HL-60/S4 treated with phorbol 12-myristate 13-acetate at 8.2 ng/mL for 4 days and 3 days (cell line): ENCODE results near the gene MED27.

ENCODE experiments used
- in situ Hi-C: fragments of 300-500 bp; cut with MboI; formaldehyde crosslinking; loops from 2 replicates; pipeline ENCODE4 v1.15.0; 2022; ENCODE audit warnings: low sequenced_read_pairs

The MED27 gene

DNA sequence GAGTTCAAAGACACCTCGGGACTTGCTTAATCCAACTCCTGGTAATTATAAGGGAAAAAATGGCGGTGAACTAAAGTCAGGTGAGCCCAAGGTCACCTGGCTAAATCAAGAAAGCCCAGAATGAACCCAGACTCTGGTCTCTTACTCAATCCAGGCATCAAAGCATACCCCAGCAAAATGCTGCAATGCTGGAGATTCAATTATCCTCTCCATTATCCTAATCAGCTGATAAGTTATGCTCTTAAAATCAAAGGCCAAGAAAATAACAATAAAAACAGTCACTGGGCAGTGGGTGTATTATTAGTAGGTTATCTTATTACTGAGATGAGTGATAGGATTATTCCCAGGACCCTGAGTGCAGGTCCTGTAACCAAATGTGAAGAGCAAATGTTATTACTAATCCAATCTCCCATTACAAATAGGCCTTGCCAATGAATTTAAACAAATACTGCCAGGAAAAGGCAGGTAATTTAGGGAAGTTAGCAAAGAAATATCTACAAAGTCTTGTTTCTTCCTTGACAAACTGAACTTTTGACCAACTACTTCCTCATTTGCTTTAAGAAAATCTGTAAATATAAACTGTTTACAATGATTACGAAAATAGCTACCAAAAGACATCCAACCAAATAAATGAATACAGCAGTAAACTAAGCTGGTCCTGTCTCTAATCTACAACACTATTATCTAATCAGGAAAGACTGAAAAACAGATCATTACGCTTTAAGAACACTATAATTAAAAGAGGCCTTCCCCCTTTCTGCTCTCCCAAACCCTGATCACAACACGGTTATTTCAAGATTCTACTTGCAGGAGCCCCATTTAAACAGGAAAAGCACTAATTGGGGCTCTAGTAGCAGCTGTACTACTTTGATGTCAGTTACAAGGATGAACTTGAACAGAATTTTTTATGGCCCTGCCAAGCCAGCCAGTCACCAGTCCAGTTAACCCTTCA lies 103.2 kb downstream of the MED27 start:
- in situ Hi-C loops: no loop called here

DNA sequence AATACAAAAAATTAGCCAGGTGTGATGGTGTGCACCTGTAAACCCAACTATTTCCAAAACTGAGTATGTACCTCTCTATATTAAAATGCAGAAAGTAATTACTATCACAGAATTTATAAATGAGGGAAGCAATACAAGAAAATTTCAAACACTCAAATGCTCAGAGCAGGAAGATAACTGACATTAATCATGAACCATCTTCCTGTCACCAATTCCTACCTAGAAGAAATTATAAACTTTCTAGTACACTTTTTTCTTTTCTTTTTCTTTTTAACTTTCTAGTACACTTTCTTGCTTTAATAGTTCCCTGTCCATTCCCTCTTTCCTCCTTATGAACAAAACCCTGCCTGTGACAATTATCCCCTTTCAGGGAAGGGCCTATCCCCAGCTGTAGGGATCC lies 106.8 kb downstream of the MED27 start:
- in situ Hi-C loops: no loop called here

DNA sequence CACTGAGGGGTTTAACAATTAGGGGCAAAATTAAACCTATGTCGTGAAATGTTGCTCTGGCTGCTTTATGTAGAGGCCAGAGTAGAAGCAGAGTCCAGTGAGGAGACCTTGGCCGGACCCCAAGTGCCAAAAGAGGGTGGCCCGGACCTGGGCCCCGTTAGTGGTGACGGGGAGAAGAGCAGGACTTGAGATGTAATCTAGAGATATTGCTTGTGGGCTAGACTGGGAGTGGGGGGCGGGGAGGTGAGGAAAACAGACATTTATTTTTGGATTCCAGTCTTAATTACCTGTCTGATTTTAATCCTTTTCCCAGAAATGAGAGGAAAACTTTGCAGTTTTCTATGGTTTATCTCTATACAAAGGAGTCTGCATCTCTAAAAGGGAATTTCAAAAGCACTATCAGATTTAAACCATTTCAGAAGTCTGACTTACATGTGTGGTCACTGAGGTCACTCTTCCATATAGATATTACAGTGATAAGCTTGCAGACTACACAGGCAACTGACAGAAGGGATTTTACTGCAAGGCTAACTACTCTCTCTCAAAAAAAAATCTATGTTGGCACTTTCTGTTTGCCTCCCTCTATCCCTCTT lies 108.1 kb downstream of the MED27 start:
- in situ Hi-C loops: no loop called here

DNA sequence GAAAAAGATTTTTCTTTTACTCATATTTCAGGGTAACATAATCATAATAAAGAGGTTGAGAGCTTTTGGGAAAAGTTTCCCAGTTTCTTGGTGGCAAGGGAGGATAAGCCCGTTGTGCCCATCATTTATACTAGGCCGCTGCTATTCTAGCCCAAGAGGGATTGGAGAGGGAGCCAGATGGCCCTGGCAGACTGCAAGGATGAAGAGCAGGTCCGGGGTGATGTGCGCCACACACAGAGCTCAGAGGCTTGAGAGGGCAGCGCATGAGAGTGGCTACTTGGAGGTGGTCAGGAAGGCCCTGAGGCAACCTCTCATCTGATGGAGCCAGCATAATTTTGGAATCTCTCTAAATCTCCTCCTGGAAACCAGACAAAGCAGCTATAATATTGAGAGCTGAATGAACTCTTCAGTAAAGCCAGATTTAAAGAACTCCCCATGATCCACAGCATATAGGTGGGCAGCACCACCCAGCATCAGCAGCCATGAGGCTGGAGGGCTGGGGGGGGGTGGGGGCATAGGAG lies 110.1 kb downstream of the MED27 start:
- in situ Hi-C loops: no loop called here

DNA sequence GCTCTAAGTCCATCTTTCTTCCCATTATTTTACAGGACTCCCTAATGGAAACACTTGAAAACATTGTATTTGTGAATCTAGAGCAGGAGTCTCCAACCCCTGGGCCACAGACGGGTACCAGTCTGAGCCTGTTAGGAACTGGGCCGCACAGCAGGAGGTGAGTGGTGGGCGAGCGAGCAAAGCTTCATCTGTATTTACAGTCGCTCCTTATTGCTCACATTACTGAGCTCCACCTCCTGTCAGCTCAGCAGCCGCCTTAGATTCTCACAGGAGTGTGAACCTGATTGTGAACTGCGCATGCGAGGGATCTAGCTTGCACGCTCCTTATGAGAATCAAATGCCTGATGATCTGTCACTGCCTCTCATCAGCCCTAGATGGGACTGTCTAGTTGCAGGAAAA lies 111.0 kb downstream of the MED27 start:
- in situ Hi-C loops: no loop called here

DNA sequence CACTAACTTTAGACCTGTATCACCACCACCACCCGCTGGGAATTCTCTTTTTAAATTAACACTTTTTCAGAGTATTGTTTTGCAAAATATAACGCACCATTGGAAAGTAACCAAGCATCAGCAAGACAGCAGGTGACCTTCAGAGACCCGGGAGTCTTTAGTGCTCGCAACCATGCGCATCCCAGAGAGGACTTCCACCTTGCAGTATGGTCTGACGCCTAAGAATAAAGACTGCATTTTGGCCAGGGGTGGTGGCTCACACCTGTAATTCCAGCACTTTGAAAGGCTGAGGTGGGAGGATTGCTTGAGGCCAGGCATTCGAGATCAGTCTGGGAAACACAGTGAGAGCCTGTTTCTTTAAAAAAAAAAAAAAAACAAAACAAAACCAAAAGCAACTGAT lies 113.8 kb downstream of the MED27 start:
- in situ Hi-C loops: no loop called here

DNA sequence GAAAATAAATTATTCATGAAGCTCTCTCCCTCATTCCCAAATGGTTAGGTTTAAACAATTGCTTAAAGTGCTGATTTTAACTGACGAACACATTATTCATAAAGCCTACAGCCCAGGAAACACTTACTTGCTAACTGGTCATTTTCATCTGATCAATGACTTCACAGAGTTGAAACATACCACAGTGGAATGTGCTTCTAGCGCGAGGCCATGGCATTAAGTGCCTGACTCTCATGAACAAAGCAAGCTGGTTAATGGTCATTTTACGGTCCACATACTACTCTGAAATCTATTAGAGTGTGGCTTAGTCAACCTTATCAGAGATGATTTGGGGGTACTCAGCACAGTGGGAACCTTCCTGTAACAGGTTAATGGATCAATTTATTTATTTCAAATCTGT lies 114.6 kb downstream of the MED27 start:
- in situ Hi-C loops: no loop called here

DNA sequence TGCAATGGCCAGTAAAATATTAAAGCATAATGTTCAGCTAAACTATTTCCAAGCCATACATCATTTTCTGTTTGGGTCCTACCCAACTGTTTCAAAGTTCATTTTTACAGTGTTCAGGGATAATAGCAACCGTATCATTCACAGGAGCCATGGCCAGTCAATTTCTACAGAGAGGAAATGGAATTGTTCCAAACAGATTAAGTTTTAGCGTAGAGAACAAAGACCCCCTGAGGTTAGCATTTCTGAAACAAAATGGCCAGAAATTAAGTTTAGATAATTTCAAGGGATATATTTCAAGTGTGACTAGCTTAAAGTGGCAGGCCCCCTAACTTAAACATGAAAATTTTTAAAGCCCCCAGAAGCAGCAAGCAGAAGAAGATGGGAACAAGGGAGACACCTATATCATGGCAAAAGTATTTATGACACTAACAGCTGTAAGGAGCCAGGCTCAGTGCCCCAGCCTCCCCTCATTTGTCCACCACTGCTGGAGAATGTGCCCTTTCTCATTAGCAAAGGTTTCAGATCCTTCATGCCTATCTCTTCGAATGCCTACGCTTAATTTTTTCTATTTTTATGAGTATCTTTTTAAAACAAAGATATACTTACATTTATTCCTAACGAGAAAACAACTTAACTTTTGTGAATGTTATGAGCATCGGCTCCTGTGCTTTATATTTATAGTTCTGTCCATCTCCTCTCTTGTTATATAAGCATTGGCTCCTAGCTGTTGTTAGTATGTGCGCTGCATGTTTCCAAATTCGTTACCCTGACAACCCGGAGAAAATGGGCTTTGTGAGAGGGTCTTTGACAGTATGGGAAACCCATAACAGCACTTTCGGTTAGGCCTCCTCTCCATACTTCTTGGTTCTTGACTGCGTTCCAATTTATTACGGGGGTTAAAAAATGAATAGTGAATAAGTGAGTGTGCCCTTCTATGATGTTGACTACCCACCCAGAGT lies 116.3 kb downstream of the MED27 start:
- in situ Hi-C loops: no loop called here

DNA sequence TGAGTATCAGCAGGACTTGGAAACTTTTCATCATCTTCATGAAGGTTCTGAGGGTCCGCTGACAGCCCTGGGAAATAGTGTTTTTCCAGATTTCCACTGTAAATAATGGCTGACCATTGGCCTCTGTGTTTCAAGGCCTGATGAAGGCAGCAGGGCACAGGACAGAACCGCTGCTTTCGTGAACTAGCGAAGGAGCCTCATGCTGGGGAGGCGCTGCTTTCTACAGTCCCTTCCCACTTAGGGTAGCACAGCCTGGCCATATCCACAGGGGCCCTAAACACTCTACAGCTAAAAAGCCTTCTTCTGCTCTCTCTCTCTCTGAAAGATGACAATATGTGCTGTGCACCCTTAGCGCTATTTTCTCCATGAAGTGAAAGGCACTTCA lies 118.2 kb downstream of the MED27 start:
- in situ Hi-C loops: no loop called here

DNA sequence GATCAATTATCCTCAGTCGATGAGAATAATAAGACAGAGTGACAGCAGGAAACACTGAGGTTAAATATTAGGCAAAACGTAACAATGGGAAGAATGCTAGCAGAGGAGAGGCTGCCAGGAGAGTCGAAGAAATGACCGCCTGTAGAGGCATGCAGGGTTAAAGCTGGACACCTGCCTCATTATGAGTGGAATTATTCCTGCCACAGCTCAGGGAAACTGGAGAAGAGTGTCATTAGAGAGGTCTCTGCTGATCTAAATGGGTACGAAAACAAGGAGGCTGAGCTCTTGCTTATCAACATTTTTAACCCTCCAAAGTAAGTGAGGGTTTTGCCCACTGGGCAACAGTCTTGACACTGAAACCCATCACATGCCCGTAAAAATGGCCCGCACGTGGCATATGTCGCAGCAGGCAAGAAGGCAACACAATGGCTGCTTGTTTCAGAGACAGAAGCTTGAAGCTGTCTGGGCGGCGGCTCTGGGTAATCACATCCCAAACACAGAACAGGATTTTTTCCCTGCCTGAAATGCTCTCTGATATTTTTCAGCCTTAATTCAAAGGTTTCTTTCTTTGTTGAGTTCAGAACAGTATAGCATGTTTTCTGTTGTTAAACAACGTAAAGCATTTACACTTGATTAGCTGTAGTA lies 118.7 kb downstream of the MED27 start:
- in situ Hi-C loops: no loop called here

DNA sequence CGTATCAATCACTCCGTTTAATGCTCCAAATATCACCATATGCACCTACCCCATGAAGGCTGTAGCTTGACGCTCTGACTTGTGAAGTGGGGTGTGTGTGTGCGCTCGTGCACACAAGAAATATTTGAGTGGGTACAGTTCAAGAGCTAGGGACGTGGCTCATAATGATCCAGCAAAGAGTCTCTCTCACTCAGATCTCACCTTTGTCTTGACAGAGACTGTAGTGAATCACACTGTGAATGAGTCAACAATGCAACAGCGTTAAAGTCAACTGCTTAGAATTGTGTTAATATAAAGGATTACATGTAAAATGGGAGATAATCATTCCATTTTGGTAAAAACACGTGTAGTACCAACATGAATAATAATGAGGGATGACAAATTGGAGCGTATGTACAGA lies 119.4 kb downstream of the MED27 start:
- in situ Hi-C loops: no loop called here

DNA sequence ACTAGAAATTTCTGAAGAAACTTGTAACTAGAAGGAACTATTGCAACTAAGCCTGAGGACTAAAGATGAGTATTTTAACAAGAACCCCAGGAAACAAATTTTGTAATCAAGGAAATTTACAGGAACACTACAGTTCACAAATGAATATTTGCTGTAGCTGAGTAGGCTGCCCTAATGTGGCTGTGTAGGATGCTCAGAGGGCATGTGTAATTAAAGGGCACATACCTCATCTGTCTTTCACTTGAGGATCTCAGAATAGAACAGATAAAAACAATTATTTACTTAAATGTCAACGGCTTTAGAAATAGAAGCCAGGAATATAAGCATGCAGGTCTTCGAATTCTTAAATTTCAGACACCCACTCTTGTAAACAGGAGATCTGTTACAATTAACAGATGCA lies 119.8 kb downstream of the MED27 start:
- in situ Hi-C loops: no loop called here

DNA sequence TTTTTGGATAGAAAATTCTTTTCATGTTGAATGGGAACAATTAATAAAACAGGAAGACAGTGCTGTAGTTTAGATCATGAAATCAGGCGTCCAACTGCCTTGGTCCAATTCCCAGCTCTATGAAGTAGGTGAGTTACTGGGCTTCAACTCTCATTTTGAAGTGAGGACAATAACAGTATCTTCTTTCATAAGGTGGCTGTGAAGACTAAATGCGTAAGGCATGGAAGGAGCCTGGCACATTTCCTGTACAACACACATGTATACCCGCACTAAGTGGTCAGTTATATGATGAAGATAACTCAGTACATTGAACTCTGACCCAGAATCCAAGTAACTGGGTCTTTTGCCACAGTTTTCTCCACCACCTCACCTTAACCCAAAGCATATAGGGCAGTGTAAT lies 120.6 kb downstream of the MED27 start:
- in situ Hi-C loops: no loop called here

DNA sequence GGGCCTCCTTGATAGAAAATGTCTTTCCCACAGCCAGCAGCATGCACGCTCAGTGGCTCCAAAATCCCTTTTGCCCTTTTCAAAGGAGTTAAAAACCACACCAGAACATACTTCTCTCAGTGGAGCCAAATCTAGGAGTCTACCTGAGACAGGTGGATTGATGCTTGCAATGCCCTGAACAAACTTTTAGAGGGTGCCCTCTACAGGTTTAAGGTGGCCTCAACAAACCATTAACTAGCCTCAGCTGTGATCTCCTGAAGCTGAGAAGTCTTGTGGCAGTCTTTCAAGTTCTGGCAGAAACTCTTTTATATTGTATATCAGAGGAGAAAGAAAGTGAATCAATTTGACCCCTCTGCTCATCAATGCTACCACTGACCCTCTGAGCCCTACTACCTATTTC lies 125.4 kb downstream of the MED27 start:
- in situ Hi-C loops: no loop called here

DNA sequence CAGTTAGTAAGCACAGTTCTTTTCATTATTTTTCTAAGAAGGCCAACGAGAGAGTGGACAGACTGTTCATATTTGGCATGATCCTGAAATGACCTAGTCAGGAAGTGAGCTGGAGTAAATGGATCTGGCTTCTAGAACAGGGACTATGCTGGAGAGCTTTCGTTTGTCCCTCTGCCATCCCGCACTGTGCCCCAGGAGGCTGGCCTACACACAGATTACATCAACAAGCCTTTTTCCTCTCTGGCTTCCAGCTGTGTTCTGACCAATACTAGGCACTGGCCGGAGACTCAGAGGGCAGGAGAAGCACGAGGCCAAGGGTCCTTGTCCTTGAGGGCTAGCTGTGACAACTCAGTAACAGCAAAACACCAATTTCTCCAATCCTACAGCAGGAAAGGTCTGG lies 127.8 kb downstream of the MED27 start:
- in situ Hi-C loops: no loop called here

DNA sequence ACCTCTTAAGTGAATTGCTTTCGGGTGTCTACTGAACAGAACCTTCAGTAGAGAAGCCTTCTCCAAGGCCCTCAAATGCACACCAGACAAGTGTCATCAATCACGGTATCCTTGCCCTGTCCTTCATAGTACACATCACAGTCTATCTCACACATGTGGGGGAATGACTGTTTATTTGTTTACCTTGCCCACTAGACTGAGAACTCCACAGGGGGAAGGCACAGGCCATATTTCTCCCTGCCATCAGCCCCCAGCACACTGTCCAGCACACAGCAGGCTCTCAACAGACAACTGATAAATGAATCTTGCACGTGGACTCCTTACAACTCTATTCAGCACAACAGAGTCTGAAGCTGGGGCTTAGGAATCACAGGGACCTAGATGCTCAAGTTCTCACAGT lies 128.5 kb downstream of the MED27 start:
- in situ Hi-C loops: no loop called here

DNA sequence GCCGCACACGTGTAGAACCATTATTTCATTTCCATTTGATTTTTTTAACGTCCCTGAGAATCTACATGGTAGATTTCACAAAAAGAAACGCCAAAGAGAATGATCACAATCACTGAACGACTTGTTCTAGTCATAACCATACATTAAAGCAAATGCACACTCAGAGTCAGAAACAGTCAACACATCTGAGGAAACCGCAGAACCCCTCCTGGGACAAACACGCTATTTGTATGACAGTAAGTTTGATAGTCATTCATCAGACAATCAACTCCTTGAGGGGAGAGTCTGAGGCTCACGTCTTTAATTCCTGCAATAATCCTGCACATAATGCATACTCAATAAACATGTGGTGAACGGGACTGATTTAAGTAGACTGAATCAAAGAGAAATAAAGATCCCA lies 129.2 kb downstream of the MED27 start:
- in situ Hi-C loops: no loop called here

DNA sequence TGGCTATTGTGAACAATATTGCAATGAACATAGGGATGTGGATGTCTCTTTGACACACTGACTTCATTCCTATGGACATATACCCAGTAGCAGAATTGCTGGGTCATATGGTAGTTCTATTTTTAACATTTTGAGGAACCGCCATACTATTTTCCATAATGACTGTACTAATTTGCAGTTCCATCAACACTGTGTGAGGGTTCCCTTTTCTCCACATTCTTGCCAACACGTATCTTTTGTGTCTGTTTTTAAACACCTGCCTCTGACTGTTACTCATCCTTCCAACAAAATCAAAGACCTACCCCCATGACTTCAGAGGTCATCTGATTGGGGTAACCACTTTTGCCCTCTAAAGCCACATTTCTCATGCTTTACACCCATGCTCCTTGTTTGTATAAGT lies 133.5 kb downstream of the MED27 start:
- in situ Hi-C loops: no loop called here

DNA sequence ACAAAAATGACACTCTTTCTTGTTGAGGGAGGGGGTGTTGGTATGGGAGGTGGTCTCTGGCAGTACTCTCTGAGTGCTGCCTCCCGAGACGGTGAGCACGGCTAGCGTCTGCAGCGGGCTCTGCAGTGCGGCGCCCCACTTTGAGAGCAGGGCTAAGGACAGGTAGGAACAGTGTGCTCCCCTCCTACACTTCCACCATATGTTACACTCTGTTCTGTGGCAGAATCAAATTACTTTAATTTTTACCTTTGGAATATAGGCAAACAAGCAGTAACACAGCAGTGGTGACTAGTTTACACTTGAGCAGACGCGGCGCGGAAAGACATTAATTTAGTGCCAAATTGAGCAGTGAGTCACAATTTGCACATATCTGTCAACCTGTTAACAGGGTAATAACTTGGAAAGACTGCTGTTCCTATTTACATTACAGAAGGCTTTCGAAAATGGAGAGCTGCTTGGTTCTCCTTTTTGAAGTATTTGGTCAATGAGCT lies 136.3 kb downstream of the MED27 start:
- in situ Hi-C loops: no loop called here

DNA sequence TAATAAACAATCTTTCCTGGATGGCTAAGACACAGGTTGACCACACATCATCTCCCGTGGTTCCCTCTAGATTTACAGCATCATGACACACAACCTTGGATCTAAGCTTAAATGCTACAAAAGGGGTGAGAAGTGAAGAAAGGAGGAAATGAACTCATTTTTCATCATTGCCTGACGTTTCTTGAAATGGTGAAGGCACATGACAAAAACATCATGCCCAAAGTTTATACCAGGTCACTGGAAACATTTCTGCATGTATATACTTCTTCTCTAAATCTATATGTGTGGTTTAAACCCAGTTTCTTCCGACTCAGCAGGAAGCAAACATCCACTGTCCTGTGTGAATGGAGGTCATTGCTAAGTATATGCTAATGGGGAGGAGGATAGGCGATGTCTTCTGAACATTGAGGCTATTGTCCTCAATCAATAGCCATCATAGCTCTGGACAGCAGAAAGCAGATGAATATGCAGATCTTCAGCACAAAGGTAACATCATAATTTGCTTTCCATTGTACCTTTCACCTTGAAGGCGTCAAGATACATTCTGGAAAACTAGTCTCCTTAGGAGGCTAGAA lies 137.4 kb downstream of the MED27 start:
- in situ Hi-C loops: no loop called here
